GM10847 (cell line): ENCODE measurements around the gene HSPB3.

ENCODE experiments used
- POLR2A ChIP-seq: IDR thresholded peaks from 2 replicates; pipeline ENCODE4 v1.6.1; 2011; ENCODE audit not compliant: insufficient read length; ENCODE audit errors: extremely low read depth

Gene HSPB3

GRCh38 chr5:54492178-54492577 lies 36.7 kb downstream of the HSPB3 start:
- no peak for TF ChIP-seq POLR2A

GRCh38 chr5:54495027-54495426 lies 39.5 kb downstream of the HSPB3 start:
- TF ChIP-seq POLR2A = no peak
